HG02759 (cell line): ENCODE data around the gene LRCH3.
"Not testable (repeated sequence)": the region's sequence is repeated elsewhere in the genome, so short reads cannot be mapped to it uniquely, and the experiment has no call there.

Experiments
- ATAC-seq: cut with Tn5 transposase; IDR thresholded peaks from one replicate; pipeline ENCODE4 v1.9.1; 2021; ENCODE audit warnings: mild to moderate bottlenecking, moderate library complexity; ENCODE audit not compliant: unreplicated experiment

Gene LRCH3

GRCh38 chr3:197921429-197922275 is 130.6 kb downstream of the LRCH3 start:
- ATAC-seq: not testable (repeated sequence)

GRCh38 chr3:197926418-197926817 is 135.4 kb downstream of the LRCH3 start:
- no peak for ATAC-seq

GRCh38 chr3:197927578-197927977 is 136.5 kb downstream of the LRCH3 start:
- ATAC-seq: not testable (repeated sequence)

GRCh38 chr3:197936819-197937384 is 145.8 kb downstream of the LRCH3 start:
- no peak for ATAC-seq
